ENCODE measurements around the gene CHI3L2.
A peak's percentile ranks its signal among the peaks of the same experiment; 100 is the strongest.

The CHI3L2 gene

DNA sequence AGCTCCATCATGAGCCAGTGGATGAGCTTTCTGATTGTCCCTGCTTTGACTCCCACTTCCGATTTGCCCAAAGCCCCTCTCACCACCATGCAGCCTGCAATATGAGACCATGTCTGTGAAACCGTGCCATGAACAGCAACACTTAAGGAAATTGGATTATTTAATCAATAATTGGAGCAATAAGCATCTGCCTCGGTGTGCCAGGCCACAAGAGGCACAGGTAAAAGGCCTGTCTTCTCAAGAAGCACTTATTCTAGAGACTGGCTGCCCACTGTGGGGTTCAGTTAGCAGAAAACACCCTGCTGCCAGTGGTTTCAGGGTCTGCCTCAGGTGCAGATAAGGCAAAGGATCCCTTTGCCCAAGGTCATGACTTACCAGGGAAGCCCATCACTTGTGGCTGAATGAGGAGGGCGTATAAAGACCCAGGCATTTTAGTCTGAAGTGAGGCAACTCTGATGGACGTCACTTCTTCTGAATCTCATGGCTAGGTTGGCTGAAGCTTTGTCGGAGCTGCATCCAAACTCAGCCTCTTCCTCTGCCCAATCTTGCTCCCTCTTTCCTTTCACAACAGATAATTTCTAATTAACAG is 7.1 kb upstream of the CHI3L2 start:
- DNase-seq (ENCODE audit: low spot score): no peak

DNA sequence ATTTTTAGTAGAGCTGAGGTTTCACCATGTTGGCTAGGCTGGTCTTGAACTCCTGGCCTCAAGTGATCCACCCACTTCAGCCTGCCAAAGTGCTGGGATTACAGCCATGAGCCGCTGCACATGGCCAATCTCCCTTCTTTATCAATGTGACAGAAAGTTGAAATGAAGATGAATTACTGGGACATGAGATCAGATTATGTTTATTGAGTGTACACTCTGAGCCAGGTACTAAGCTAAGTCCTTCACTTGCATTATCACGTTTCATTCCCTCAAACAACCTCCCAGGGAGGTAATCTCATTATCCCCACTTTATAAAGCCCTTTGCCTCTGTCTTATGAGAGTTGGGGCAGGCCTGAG is 6.3 kb upstream of the CHI3L2 start:
- no peak for DNase-seq (ENCODE audit: low spot score)

DNA sequence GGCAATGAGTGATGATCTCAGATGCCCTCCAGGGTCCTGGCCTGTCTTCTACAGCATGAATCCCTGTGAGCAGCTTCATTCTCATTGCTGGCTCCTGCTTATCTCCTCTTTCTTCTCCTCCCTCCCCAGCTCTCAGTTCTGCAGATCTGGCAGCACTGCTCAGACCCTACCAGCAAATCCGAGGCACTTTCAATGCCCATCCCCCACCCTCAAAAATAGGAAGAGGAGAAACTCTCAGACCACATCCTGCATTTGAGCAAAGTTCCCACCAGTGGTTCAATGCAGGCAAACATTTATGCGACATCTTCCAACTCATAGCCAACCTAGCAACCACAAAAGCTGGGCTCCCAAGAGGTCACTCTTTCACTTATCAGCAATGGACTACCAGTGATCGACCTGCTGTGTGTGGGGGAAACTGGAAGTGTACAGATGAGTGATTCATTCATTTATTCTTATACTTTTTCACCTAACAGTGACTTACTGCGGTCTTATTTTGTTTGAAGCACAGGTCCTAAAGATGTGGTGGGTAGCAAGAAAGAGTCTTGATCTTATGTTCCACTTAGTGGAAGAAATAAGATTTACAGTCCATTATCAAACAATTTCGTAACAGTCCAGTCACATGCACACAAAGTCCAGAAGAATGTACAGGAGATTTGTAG is 5.8 kb upstream of the CHI3L2 start:
- no peak for DNase-seq (ENCODE audit: low spot score)

DNA sequence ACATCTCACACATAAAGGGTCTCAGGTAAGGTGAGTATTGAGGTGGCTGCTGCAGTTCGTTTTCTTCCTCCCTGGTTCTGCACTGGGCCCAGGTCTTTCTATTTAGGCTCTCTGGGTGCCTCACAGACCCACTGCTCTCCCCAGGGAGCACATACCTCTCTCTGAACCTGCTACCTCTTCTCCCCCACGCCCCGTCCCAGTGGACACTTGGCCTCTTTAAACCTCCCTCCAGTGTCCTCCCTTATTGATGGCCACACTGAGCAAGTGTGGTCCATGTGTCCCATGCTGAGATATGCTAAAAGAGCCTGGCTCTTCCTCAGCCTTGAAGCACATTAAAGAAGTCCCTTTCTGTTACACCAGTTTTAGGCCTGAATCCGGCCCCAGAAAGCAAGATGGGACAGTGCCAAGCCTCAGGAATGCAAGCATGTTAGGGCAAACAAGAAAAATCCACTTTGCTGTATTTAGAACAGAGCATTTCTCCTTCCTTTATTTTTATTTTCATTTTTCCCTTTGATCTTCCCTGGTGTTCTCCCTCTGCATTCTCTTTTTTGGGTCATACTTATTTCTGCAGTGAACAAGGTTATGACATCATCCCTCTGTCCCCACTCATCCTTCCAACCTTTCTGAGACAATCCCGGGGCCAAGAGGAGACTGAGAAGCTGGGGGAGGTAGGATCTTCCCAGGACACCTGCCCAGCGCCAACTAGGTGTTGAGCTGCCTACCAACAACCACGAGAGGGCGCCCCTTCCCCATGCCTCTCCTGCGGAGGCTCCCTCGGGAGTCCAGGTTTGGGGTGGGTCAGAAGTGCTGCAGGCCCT is 5.0 kb upstream of the CHI3L2 start:
- peak; percentile 74 for DNase-seq (ENCODE audit: low spot score)

DNA sequence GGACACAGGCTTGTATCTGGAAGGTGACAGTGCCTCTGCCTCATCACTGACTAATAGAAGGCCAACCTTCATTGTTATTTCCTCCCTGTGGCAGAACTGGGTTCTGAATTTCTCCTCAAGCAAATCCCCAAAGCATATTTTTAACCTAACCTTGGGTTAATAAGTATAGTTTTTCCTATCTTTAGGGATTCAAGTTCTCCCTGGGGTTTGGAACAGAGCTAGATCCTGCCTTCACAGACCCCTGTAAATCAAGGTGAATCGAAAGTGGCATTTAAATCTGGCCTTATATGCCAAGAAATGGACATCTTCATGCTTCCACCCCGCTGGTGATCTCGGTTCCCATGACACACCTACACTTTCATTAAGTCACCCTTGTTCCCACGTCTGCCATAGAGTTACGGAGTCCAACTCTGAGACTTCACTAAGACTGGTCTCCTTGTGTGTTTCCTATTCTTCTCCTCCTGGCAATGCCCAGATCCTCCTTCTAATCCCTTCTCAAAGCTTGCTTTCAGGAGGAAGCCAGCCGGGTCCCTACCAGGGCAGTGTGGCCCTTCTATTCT is 4.3 kb upstream of the CHI3L2 start:
- no peak for DNase-seq (ENCODE audit: low spot score)

DNA sequence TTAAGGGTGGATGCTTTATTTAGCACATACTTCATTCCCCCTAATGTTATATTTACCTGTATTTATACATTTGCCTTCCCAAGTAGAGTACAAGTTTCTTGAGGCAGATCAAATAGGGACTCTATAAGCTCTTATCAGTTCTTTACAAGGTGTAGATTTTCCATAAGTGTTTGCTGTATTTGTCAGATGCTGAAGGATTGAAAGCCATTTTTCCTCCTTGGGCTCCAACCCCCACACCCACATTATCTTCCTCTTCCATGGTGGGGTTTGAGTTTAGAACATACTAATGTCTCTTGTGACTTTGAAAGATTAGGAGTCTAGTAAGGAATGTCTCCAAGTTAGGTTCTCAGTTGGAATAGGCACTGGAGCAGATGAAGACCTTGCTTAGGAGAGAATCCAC is 2.4 kb upstream of the CHI3L2 start:
- no peak for DNase-seq (ENCODE audit: low spot score)

DNA sequence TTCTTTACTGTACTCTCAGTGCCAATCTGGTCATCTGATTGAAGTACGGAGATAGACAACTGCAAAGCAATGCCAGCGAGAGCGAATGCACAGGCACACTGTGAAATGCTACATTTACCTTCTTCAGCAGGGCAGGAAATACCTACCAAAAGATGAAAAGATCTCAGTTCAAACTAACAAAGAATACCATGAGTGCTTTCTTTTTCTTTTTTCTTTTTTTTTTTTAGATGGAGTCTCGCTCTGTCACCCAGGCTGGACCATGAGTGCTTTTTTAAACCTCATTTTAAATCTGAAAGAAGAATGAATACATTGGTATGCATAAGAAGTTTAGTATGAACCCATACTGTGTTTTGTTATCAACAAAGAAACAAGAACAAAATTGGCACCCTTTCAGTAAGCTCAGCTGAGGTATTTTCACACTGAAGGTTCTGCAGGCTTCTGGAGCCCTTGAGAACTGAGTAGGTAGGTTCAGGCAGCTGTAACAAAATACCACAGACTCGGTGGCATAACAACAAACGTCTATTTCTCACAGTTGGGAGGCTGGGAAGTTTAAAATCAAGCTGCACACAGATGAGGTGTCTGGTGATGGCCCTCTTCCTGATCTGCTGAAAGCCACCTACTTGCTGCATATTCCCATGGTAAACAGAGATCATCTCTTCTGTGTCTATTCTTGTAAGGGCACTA is 1.7 kb upstream of the CHI3L2 start:
- no peak for DNase-seq (ENCODE audit: low spot score)

DNA sequence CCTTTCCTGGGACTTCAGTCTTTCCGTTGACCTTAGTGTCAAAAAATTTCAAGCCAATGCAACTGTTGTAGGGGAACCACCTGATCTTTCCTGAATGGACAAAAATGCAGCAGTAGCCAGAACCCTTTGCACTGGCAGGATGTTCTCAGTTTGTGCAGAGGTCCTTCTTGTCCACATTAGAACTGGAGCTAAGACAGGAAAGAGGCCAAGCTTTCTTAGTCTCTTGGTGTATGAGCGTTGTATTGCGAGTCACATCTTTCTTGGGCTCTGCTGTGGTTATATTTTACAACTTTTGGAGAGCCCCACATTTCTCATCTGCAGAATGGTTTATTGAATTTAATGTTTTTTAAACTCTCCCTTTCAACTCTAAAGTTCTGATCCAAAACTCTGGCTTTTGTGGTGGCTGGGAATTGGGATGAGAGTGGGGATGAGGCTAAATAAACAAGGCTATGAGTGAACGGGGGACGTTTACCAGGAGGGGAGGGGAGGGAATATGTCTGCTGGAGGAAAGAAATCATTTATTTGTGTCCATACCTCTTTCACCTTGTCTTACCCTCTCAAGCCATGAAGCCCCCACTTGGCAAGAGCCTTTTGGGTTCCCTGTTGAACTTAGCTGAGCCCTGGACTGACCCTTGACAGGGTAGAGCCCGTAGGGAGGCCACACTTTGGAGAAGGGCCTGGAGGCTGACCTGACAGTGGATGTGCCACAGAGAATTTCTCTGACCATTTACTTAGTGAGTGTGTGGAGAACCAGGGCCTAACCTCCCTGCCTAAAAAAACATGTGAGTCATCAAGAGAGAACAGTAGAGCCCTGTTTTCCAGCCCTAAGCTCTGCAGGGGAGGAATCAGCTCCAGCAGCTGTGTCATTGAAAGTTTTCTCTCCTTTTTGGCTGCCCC is 586 bp downstream of the CHI3L2 start:
- no peak for DNase-seq (ENCODE audit: low spot score)

DNA sequence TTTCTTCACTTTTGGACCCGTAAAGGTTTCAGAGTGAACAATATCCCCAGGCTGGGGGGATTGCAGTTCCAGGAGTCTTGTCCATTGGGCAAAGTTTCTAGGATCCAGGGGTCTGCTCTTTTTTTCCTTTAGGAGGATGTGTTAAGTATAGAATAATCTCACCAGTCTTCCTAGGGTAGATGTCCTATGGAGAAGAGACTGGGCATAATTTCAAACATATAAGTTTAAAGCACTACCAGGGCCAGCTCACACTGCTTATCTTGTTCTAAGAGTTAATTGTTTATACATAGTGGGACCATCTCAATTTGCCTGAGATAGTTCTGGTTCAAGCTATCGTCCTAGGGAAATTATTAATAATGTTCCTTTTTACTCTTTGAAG is 1.2 kb downstream of the CHI3L2 start:
- DNase-seq (ENCODE audit: low spot score): no peak

DNA sequence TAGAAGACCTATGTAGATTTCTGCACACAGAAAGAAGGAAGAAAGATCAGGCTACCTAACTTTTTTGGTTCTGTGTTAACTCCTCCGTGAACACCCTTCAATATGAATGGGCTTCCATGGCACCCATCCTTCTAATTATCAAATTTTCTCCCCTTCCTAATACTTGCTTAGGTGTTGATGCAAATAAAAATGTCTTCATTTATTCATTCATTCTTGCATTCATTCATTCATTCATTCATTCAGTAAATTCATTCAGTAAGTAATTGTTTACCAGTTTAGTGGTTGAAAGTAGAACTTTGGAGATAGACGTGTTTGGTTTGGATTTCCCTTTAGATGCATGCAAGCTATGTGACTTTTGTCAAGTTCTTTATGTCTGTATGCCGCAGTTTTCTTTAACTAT is 4.6 kb downstream of the CHI3L2 start:
- no peak for DNase-seq (ENCODE audit: low spot score)

DNA sequence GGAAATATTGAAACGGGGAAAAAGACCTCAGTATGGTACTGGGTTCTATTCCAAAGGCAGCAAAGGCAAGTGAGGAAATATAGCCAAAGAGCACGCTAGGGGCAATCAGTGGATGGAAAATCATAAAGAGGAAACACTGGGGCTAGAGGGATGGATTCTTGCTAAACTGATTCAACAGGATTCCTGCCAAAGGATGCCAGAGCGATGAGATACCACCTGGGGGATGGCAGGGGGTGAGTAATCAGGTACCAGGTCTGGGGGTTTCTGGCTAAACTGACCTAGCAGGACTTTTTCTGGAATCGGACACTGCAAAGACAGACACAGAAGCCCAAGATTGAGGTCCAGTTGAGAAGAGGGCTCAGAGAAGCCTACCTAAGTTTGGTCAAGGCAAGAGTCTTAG is 6.7 kb downstream of the CHI3L2 start:
- no peak for DNase-seq (ENCODE audit: low spot score)

DNA sequence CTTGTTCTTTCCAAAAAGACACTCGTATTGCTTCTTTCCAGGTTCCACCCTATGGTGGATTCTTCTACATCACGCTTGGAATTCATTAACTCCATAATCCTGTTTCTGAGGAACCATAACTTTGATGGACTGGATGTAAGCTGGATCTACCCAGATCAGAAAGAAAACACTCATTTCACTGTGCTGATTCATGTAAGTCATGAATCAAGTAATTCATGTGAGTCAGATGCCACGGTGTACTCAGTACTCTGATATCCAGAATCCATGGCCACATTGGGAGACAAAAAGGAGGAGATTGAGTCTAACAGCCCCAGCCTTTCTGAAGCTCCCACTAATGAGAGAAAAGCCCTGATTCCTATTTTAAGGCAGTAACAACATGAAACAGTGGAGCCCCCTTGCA is 7.4 kb downstream of the CHI3L2 start:
- no peak for DNase-seq (ENCODE audit: low spot score)

DNA sequence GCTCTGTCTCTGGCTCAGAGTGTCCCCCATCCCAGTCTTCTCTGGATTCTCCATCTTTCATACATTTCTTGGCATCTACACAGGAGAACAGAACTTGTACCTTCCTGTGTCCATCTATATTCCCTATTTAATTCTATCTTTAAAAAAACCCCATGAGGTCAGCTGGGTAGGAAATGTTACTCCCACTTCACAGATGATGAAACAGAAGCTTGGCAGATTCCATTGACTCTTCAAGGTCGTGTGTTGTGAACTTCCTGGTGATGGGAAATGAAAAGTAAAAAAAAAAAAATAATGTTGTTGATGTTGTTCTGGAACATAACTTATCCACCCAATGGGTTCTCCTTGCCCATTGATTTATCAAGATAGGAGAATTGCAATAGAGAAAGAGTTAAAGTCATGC is 8.9 kb downstream of the CHI3L2 start:
- no peak for DNase-seq (ENCODE audit: low spot score)

DNA sequence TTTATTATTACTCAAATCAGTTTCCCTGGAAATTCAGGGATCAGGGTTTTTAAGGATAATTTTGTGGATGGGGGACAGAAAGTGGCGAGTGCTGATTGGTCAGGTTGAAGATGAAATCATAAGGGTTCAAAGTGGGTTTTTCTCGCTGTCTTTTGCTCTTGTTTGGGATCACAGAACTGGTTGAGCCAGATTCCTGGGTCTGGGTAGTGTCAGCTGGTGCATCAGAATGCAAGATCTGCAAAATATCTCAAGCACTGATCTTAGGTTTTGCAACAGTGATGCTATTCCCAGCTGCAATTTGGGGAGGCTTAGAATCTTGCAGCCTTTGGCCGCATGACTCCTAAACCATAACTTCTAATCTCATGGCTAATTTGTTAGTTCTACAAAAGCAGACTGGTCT is 9.3 kb downstream of the CHI3L2 start:
- DNase-seq (ENCODE audit: low spot score): no peak

DNA sequence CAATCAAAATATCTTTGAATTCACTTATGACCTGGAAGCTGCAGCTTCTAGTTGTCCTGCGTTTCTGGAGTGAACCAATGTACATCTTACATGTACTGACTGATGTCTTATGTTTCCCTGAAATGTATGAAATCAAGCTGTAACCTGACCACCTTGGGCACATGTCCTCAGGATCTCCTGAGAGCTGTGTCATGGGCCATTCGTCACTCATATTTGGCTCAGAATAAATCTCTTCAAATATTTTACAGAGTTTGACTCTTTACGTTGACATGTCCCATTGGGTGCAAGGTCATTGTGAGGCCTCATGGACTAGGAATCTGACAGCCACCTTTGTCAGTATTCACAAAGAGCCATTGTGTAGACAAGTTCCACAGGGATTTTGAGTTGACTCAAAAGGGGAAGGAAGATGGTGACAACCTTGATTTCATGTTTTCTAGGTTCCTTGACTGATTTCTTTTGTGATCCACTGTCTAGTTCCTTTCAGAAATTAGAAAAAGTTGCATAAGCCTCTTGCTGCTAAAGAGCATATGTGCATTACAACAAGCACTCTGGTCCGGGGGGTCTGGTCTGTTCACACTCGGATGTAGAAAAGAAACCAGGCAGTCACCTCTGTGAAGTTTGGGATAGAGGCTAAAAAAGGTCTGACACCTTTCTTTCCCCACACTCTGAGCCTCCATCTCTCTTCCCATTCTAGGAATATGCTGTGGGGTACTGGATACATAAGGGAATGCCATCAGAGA is 10.7 kb downstream of the CHI3L2 start:
- no peak for DNase-seq (ENCODE audit: low spot score)

DNA sequence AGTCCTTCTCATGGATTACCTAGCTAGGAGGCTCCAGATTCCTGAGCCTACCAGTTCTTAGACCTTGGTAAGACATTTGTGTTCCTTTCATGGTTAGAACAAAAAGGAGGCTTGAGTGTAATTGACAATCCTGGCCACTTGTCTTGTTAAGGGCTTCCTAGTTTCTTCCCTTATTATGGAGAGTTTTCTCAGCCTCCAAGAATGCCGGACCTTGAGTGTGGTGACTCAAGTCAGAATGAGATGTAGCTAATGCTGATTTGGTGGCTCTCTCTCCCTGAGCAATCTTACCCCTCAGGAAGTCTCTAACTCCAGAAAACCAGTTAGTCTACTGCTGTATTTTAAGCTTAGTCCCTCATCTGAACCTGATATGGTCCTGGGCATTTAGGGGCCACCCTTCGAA is 14.3 kb downstream of the CHI3L2 start:
- DNase-seq (ENCODE audit: low spot score): no peak

DNA sequence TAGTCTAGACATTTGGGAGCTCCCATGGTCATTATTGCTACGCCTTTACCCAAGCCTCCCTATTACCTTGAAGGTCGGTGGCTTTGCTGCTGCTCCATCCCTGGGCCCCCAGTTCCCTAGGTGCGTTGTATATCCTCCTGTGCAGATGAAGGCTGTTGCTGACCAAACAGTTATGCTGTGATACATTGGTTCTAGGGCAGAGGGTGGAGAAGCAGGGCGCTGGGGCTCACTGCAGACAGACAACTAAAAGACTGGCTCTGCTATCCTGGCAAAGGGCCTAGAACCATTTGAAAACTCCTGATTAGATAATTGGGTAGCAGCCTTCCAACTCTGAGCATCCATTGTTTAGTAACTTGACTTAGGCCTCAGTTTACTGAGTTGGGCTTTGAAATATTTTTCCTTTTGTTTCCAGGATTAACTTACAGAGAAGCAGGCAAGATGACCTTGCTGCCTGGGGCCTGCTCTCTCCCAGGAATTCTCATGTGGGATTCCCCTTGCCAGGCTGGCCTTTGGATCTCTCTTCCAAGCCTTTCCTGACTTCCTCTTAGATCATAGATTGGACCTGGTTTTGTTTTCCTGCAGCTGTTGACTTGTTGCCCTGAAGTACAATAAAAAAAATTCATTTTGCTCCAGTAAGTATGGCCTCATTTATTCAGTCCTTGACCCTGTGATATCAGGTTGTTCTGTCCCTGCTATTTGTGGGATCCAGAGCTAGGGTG is 15.5 kb downstream of the CHI3L2 start:
- no peak for DNase-seq (ENCODE audit: low spot score)

DNA sequence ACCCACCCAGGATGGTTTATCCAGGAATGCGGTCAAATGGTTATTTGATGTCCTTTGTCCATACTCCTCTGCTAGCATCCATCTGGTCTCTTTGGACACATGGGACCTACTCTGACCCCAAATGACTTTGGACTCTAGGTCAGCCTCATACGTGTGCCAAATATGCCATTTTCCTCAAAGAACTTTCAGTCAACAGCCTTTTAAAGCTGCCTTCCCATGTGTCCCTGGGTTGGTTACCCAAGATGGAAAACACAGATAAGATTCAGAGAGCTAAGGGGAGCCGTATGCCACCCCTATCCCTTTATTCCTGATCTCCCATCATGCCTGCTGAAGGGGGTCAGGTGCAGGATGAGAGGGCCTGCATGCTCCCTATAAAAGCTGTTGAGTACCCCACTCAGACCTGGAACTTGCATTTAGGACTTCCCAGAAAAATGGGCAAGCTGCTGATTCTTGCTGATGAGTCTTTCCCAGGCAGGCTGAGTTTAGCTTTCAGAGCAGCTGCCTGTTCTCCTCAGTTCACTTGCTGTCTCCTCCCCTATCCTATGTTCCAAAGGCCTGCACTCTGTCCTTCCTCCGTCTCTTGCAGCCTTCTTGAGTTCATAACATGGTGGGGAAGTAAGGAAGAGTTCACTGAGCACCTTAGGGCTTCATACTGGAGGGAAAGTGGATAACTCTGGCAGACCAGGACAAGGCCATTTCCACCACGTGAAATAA is 19.8 kb downstream of the CHI3L2 start:
- DNase-seq (ENCODE audit: low spot score): no peak

DNA sequence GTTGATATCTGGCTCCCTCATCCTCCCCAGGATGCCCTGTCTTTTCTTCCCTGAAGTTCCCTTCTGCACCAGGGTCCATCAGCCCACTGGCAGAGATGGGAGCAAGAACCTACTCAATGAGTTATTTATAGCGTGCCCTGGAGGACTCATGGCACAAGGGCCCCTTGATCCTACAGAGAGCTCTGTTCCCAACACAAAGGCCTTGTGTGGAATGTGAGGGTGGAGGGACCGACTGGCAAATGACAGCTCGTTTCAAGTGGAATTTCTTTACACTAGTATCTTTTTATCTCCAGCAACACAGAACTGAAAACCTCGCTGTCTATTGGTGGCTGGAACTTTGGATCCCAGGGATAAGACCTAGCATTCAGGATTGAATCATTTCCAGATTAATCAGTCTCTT is 22.4 kb downstream of the CHI3L2 start:
- DNase-seq (ENCODE audit: low spot score): no peak

DNA sequence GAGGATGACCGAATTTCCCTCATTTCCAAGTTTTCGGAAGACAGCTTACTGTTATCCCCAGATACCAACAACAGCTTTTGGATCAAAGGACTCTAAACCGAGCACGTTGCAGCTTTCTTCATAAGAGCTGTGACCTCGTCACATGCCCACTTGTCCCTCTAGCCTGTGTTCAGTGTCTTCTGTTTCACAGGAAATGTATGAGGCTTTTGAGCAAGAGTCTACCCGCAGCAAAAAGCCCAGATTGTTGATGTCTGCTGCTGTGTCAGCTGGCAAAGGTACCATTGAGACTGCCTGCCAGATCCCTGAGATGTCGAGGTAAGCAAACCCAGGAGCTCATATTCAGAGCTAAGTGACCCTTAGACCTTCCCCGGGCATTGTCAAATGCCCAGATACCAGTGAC is 24.1 kb downstream of the CHI3L2 start:
- no peak for DNase-seq (ENCODE audit: low spot score)
